GM20000 (cell line): ENCODE measurements around the gene PTPRM.

Source experiments
- DNase-seq: peaks from one replicate; pipeline ENCODE4 v3.0.0; 2012; ENCODE audit warnings: low spot score
- TF ChIP-seq, protein P1 (sequence below): IDR thresholded peaks from 2 replicates; pipeline ENCODE4 v1.5.1; 2012; ENCODE audit warnings: mild to moderate bottlenecking, control low read depth; ENCODE audit errors: extremely low read depth, missing control alignments

The PTPRM gene

DNA sequence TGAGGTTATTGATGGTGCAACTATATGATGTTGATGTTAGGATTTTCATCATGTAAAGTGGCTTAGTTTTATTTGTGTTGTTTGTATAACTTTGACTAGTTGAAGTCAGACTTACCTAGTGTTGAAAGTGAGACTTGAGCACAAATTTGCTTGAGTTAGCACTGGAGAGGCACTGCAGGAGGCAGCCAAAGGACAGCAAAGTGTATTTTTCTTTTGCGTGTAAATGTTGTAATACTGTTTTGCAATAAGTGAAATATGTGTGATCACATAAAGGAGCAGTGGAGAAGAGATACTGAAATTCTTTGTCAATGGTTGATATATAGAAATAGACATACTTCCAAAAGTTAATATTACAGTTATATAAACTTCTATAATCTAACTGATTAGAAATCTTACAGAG, 710.2 kb downstream of the PTPRM start:
- DNase-seq: no peak
- TF ChIP-seq, protein P1, sequence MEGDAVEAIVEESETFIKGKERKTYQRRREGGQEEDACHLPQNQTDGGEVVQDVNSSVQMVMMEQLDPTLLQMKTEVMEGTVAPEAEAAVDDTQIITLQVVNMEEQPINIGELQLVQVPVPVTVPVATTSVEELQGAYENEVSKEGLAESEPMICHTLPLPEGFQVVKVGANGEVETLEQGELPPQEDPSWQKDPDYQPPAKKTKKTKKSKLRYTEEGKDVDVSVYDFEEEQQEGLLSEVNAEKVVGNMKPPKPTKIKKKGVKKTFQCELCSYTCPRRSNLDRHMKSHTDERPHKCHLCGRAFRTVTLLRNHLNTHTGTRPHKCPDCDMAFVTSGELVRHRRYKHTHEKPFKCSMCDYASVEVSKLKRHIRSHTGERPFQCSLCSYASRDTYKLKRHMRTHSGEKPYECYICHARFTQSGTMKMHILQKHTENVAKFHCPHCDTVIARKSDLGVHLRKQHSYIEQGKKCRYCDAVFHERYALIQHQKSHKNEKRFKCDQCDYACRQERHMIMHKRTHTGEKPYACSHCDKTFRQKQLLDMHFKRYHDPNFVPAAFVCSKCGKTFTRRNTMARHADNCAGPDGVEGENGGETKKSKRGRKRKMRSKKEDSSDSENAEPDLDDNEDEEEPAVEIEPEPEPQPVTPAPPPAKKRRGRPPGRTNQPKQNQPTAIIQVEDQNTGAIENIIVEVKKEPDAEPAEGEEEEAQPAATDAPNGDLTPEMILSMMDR: no peak

GRCh38 chr18:8279346-8279745, 712.2 kb downstream of the PTPRM start:
- TF ChIP-seq, protein P1: no peak
- DNase-seq: no peak

DNA sequence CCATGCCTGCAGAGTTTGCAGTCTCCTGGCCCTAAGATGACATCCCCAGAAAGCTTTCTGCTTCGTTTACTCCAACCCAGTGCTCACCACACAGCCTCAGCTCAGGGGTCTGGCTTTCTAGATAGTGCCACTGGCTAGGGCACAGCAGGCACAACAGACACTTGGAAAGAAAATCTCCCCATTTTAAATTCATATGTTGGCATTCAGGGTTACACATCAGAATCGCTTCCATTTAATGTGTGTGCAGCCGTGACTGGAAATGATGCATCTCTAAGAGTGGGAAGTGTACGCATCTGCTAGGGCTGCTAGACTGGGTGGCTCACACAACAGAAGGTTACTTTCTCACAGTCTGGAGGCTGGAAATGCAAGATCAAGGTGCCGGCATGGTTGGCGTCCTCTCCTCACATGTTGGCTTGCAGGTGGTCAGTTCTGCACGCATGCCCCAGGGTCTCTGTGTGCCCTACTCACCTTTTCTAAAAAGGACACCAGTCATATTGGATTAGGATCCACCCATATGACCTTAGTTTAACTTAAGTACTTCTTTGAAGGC, 712.7 kb downstream of the PTPRM start:
- no peak for DNase-seq
- TF ChIP-seq, protein P1: no peak

DNA sequence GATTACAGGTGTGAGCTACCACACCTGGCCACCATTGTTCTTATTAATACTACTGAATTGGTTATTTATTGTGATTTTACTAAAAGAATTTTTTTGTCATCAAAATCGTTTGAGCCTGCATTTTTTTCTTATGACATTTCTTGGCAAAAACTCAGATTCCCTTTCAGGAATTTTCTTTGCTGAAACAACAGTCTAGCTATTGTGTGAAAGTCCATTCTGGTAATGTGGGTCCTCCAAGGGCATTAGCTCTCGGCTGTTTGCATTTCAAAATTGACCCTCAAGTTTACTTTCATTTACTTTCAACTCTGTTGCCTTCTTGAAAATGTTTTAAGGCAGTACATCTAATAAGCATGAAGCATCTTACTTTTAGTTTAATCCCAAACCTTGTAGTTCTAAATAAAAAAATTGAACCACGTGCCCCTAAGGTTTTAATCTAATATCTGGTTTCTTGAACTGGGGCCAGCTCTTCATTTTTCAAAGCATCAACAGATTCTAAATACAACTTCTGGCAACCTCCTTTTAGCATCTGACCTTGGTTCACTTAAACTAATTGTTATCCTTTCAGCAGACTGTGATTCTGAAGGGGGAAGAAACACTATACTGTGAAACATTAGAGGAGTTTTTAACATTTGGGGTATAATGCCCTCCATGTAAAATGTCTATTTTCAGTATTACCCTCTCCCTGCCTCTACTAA, 716.9 kb downstream of the PTPRM start:
- TF ChIP-seq, protein P1: no peak
- DNase-seq: no peak

DNA sequence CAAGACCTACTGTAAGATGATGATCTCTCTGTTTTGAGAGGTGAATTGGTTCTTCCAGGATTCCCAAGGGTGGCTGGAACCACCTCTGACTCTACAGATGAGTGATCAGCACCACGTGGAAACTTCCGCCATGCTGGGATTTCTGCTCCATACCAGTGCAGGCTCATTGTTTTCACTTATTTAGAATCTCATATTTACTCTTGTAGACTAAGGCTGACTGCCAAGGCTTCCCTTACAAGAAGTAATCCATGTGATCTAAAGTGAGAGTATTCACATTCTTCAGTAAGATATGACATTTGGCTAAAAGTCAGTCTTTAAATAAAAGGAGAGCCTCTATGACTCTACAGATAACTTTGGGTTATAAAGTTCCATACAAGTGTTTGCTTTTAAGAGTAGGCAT, 719.2 kb downstream of the PTPRM start:
- DNase-seq: no peak
- TF ChIP-seq, protein P1: no peak

DNA sequence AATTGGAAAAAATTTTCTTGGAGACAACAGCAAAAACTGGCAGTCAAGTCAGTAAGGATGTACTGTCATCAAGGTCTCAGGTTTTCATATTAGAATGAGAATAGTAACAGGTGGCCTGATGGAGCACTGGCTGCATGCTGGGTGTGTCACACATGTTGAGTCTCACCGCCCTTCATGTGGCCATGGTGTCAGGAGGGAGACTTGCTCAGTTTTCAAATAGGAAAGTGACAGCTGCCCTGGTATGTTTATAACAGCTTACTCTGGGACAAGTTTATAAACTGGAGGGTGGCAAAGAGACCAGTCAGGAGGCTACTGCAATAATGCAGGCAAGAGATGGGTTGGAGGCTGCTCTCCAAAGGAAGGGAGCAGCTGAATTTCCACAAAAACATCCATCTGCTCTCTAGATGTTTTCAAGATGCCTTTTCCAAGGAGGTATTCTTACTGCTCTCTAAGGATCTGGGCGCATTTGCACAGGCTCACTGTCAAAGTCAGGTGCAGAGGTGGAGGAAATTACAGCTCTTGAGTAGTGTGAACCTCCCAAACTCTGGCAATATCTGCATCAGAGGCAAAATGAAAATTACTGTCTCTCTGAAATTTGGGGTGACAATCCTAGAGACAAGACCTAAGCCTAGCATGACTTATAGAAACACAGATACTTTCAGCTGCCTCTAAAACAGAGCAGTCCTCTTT, 720.2 kb downstream of the PTPRM start:
- no peak for DNase-seq
- TF ChIP-seq, protein P1: no peak

DNA sequence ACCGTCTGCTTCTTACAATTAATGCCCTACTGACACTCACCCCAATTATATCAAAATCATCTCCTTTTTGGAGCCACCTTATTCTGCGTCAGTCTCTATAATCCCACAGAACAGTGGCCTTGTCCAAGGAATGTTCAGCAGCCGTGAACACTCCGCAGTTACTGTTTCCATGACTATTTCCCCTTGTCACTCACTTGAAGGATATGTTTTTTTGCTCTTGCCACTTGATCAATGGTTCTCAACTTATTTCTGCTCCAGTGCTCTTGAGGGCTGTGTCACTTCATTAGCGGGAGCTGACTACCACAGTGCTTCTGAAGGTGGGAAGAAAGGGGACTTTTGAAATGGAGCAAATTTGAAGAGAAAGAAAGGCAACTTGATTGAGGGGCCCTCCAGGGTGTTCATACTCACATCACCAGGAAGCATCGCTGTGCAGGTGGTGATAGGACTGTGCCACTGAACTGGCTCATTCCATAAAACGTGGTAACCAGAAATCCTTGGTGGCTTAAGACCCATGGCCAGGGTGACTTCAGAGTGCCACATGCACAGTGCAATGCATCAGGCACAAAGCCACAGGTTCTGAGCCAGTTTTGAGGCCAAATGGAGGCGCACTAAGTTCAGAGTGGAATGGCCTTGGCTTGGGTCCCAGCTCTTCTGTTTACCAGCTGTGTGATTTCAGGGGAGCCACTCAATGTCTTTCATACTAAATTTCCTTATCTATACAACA, 721.5 kb downstream of the PTPRM start:
- DNase-seq: no peak
- TF ChIP-seq, protein P1: no peak
